RCC 7860 (cell line): Measurements from ENCODE around the gene IRF9.
A peak's percentile ranks its signal among the peaks of the same experiment; 100 is the strongest.

Experiments
- DNase-seq: peaks from one replicate; pipeline ENCODE4 v3.0.0-alpha.2; 2015; ENCODE audit warnings: low spot score
- FAIRE-seq: peaks from 2 replicates; lab custom pipeline; 2012; peaks lifted over from hg19 to GRCh38; lab: Jason Lieb, UNC

The IRF9 gene

DNA sequence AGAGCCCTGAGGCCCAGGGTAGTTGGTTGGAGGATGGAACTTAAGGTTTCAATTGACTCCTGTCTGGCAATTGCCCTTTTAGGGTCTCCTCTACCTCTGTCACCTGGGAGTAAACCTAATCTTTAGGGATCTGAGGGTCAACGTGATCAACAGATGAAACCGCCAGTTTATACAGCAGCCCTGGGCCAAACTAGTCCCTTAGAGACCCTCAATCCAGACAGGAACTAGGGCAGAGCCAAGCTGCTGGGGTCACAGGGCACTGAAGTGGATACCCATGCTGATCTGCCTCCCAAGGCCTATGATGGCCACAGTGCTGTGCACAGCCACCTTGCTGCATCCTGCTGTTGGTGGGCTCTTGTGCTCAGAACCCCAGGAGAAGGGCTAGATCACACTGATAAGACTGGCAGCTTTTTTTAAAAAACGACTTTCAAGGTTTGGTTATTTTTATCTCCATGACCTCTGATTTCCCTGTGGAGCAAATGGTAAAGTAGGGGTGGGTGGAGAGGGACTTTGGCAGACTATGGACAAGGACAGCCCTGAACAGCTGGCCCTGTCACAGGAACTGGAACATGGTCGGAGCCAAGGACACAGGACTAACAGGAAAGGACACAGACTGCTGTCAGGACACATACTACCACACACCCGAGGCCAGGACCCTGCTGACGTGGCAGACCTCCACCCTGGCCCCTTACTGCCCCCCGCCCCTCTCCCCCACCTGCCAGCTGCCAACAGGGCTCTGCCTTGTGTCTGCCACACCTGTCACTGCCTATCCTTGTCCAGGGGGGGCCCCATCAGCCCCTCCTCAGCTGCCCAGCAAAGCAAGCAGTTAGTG is 30.1 kb upstream of the IRF9 start:
- no peak for DNase-seq
- no peak for FAIRE-seq

DNA sequence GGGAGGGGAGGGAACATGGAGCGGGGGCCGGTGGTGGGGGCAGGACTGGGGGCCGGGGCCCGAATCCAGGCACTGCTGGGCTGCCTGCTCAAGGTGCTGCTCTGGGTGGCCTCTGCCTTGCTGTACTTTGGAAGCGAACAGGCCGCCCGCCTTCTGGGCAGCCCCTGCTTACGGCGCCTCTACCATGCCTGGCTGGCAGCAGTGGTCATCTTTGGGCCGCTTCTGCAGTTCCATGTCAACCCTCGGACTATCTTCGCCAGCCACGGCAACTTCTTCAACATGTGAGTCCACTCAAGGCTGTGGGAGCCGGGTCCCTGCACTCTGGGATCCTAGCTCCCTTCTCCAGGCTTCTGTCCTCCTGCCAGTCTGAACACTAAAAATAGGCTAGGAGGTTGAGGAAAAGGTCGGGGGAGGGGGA is 29.5 kb upstream of the IRF9 start:
- DNase-seq (no peak), FAIRE-seq (no peak)

DNA sequence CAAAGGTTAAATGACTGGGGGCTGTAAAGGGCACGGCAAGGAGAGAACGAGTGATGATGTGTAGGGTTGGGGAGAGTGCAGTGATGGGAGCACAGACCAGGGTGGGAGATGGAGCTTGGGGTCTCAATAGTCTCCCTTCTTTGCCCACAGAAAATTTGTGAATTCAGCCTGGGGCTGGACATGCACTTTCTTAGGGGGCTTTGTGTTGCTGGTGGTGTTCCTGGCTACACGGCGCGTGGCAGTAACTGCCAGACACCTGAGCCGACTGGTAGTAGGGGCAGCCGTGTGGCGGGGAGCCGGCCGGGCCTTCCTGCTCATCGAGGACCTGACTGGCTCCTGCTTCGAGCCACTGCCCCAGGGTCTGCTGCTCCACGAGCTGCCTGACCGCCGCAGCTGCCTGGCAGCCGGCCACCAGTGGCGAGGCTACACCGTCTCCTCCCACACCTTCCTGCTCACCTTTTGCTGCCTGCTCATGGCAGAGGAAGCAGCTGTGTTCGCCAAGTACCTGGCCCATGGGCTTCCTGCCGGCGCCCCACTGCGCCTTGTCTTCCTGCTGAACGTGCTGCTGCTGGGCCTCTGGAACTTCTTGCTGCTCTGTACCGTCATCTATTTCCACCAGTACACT is 28.9 kb upstream of the IRF9 start:
- no peak for DNase-seq
- FAIRE-seq = no peak

DNA sequence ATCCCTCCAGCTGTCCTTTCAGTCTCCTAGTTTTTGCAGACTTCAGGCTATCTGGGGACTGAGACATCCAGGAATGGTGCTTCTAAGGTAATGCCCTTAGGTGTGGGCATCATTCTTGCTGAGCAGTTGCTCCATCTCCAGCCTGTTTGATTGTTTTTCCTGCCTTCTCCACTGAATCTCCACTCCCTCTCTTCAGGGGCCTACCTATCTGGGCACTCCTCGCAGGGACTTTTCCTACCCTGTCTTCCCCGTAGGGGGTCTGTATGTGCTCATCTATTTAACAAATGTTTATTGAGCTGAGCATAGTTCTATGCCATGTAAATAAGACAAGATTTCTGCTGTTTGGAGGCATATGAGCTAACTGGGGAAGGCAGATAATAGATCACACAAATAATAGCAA is 28.1 kb upstream of the IRF9 start:
- no peak for FAIRE-seq
- DNase-seq = no peak

DNA sequence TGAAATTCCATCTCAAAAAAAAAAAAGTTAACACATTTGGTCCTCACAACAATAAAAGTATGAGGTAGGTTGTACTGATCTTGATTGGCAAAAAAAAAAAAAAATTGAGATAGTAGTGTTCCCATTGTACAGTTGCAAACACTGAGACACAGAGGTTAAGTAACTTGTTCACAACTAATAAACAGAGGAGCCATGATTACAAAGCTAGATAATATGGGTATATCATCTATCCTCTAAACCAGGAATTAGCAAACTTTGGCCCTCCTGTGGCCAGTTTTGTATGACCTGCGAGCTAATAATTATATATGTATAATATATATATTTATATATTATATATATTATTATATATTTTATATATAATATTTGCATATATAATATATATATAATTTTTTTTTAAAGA is 27.3 kb upstream of the IRF9 start:
- FAIRE-seq (no peak), DNase-seq (no peak)

DNA sequence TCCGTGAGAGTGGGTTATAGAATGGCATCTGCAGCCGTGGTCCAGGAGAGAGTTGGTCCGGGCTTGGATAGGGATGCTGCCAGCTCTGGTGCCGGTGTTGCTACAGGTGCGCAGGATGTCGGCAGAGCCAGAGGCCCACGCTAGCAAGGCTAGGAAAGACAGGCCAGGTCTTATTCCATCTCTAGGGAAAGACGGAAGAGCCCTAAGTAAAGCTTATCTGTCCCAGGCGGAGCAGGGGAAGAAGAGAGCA is 25.6 kb upstream of the IRF9 start:
- no peak for DNase-seq
- no peak for FAIRE-seq

DNA sequence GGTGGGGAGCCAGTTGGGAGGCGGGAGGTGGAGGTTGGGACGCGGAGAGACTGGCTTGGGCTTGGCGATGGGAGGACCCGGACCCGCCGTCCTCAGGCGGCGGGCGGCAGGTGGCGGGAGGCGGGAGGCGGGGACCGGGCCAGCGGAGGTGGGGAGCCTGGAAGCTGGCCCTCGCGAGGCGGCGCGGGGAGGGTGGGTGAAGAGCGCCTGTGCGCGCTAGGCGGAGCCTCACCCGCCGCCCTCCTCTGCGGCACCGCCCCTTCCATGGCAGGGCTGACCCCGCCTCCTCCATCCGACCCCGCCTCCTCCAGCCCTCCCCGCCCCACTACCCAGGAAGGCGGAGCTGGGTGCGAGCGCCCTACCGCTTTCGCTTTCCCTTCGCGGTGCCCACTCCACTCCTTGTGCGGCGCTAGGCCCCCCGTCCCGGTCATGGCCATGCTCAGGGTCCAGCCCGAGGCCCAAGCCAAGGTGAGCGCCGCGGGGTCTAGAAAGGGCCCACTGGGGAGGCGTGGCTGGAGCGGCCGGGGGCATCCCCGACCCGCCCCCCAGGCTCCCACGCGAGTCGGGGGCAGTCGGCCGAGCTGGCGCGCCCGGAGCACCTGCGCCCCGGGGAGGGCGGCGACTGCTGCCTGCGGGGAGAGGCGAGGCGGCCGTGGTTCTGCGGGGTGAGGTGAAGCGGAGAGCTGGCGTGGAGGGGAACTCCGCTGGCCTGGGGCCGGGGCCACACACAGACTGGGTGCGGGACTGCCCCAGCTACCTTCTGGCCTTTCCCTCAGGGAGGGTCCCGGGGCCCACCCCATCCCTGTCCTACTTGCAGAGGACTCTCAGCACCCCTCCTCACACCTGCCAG is 25.0 kb upstream of the IRF9 start, which contains the start of gene PSME1:
Gene PSME1 (plus strand): TSS at position 361 of the 850 bp plus-strand sequence. CDS start 69 bp downstream, at position 430.
- DNase-seq = peak; percentile 44
- FAIRE-seq = no peak

DNA sequence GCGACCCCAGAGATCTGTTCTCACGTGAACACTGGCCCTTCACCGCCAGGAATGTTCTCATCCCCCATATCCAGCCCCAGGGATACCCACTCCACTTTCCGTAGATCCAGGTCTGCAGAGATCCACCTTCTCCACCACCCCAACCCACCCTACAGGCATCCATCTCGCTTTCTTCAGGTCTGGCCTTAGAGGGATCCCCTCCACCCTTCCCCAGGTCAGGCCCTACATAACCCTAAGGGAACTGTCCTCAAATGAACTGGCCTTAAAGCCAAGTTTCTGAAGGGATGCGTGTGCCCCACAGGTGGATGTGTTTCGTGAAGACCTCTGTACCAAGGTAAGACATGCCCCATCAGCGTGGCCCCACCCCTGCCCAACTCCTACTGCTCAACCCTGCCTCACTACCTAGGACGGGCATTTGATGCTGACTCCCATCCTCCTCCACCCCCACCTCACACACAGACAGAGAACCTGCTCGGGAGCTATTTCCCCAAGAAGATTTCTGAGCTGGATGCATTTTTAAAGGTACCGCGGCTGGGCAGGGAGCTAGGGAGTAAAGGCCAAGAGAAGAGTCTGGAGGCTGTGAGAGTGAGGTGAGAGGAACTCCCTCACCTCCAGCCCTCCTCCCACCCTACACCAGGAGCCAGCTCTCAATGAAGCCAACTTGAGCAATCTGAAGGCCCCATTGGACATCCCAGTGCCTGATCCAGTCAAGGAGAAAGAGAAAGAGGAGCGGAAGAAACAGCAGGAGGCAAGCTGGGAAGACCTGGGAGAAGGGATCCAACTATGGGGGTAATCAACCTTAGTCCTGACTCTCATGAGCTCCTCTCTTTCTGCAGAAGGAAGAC is 24.2 kb upstream of the IRF9 start:
- FAIRE-seq = no peak
- DNase-seq = no peak

DNA sequence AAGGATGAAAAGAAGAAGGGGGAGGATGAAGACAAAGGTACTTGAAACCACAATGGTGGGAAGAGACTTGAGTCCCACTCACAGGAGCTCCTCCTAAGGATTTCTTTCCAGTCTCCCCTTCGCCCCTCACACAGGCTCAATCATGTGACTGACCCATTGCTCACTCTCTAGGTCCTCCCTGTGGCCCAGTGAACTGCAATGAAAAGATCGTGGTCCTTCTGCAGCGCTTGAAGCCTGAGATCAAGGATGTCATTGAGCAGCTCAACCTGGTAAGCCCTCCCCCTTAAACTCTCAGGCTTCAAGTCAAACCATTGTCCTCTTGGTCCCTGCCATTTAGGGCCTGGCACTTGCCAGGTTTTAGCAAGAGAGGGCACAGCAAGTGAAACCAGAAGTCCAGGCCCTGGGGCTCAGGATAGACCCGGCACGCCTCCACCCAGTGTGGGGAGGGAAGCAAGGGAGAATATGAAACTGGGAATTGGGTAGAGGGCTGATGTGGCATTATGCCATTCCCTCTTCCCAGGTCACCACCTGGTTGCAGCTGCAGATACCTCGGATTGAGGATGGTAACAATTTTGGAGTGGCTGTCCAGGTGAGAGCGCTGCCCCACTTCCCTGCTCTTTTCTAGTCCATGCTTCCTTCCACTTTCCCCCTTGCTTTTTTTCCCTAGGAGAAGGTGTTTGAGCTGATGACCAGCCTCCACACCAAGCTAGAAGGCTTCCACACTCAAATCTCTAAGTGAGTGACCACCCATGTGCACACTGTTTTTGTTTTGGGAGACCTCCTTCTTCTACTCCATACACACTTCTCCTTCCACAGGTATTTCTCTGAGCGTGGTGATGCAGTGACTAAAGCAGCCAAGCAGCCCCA is 23.3 kb upstream of the IRF9 start:
- no peak for FAIRE-seq

DNA sequence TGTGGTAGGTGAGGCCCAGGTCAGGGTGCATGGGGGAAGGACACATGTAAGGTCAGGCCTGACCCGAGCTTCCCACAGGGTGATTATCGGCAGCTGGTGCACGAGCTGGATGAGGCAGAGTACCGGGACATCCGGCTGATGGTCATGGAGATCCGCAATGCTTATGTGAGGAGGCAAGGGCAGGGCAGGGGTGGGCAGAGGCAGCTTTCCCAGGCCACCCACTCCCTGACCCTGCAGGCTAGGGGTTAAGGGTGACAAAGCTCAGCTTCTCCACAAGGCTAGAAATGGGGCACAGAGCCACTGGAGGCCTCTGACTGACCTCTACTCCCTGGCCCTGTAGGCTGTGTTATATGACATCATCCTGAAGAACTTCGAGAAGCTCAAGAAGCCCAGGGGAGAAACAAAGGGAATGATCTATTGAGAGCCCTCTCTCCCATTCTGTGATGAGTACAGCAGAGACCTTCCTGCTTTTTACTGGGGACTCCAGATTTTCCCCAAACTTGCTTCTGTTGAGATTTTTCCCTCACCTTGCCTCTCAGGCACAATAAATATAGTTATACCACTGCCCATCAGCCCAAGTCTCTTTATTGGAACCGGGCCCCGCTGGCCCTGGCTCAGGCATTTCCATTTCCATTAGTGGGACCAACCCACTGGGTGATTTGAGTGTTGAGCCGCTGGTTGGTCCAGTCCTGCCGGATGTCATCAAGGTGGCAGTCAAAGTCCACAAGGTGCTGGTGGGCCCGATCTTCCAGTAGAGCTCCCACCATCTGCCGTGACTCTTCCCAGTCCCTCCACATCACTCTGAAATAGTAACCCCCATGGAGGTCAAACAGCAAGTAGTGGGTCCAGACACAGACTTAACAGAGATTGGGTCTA is 22.4 kb upstream of the IRF9 start:
- FAIRE-seq (no peak), DNase-seq (no peak)

More for the DNA sequence above, 23.3 kb upstream of the IRF9 start:
- DNase-seq = no peak

DNA sequence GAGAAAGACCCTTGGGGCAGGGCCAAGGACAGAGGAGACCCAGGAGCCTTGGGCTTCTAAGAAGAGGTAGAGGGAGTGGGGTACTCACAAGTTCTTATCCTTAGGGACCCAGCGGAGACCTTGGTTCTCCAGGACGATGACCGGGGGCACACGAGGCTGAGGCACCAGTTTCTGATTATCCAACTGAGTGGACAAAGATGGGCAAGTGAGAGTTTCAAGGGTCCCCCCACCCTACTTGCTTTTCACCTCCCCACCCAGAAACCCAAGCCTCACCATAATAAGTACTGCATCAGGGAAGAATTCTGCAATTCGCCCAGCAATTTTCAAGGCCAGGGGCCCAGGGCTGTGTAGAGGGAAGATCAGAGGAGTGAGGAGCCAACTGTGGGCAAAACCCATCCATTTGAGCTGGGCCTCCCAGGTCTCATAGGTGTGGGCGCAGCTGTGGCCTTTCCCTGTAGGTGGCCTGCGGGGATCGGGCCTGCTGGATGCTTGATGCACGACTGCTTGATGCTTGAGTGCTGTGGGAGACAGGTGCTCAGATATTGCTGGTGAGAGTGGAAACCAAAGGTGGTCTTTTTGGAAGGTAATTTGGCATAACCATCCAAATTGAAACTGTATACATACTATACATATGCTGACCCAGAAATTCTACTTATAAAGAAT is 21.7 kb upstream of the IRF9 start:
- FAIRE-seq (no peak), DNase-seq (no peak)

DNA sequence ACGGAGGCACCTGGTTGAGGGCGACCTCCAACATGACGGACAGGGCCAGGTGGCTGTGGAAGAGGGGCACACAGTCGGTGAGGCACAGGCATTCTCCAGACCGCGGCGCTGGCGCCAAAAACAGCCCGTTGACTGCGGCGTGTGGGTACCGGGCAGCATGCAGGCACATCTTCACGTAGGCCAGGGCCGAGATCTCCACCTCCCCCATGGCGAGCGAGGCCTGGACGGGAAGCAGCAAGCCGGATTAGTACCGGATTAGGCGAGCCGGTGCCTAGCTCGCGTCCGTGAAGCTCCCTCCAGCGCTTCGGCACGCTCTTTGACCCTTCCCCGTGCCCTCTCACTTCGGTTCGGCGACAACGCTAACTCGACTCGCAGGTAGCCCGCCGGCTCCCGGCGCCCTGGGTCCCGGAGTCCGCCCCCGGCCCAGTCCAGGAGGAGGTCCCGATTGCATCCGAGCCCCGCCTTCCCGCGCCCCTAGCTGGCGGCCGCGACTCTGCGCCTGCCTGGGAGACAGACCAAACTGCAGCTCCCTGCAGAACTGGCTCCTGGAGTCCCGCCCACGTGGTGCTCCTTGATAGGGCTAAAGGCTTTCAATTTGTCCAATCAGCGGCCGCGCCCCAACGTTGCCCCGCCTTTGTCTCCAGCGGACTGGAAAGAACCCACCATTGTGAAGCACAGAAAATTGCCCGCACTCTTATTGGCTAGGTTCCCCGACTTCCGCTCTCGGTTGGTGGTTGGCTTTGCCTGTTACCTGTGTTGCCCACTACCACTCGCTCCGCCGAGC is 19.8 kb upstream of the IRF9 start, which contains the start of gene EMC9:
Gene EMC9 (minus strand): TSS at position 495 of the 784 bp plus-strand sequence. CDS start 287 bp downstream, at position 208.
- peak; percentile 56 for FAIRE-seq
- peak; percentile 94 for DNase-seq

DNA sequence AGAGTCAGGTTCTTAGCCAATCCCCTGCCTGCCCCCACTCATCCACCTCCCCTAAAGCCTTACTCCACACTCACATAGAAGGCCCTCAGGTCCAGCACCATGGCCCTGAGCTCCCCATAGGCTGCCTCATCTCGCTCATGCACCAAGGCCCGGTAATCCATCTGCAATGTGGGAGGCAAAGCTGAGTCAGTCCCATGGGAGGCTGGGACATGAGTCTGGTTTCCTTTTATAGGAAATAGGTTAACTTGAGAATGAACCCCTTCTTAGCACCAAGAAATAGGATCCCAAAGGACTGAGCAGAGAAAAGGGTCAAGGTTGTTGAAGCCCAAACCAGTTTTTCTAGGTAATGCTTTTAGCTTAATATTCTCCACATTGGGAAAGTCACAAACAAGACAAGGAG is 17.6 kb upstream of the IRF9 start:
- no peak for FAIRE-seq
- DNase-seq = no peak

DNA sequence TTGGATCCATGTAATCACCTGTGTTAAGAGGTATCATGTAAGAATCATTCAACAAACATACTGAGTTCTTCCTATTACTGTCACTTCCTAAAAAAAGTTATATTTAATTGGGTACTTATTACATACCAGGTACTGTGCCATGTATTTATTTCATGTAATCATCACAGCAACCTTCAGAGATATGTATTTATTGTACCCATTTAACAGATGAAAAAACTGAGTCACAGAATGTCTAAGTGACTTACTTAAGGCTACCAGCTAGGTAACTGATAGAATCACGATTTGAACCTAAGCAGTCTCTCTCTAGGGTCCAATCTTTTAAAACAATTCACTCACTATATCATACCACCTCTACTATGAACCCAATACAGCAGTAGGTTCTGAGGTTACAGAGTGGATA is 16.6 kb upstream of the IRF9 start:
- no peak for FAIRE-seq
- DNase-seq = no peak

DNA sequence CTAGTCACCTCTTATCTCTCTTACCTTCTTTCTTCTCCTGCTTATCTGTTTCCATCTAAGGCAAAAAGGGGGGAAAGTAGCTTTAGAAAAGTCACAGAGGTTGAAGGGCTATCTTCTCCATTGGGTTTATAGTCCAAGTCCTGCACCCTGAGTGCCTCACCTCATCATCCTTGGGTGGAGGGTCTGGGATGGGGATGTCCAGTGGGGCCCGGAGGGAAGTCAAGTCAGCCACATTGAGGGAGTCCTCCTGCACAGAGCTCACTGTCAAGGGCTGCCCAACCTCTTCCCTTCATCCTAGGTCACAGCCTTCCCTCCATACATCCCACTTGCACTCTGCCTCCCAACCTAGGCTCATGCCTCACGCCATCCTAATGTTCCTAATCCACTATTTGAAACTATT is 15.8 kb upstream of the IRF9 start:
- no peak for DNase-seq
- FAIRE-seq = no peak

DNA sequence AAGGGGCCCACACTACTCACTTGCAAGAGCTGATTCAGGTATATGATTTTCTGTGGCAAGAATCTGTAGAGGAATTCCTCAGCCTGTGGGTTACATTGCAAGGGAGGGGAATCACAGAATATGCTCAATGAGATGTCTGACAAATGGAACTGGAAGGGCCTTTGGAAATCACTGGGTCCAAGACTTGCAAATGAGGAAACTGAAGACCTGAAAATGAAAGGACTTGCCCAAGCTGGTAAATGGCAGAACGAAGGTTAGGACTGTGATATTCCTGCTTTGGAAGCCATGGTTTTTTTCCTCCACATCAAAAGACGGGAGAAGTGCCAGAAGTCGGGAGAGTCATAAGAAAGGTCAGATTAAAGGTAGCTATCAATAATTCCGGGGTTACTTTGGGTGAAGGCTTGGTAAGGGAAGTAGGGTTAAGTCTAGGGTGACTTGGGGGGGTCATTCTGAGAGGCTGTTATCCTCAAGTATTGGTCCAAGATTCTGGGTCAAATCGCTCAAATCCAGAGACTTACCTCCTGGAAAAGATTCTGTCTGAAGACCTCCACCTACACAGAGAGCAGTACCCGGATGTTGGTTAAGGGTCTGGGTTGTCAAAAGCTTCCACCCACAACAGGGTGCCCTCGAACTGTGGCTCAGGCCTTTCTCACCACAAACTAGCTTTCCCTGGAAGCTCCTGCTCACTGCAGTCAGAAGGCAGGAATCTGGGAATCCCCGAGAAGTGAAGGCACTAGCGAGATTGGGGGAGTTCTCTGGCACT is 15.2 kb upstream of the IRF9 start:
- DNase-seq = peak; percentile 29
- no peak for FAIRE-seq
